ENCODE data around the gene C16orf54. TPM values are rescaled to one million over a fixed set of nuclear protein-coding genes. Genes with fewer than 3 reads are reported as not detected.
"Not testable (repeated sequence)": the region's sequence is repeated elsewhere in the genome, so short reads cannot be mapped to it uniquely, and the experiment has no call there.

The C16orf54 gene
- total and polyA plus RNA-seq, 9 of the 15 experiments (the other 6 are each of a cell fraction or from before 2014, with no cell fraction given): 0.09 TPM; not detected in 8

DNA sequence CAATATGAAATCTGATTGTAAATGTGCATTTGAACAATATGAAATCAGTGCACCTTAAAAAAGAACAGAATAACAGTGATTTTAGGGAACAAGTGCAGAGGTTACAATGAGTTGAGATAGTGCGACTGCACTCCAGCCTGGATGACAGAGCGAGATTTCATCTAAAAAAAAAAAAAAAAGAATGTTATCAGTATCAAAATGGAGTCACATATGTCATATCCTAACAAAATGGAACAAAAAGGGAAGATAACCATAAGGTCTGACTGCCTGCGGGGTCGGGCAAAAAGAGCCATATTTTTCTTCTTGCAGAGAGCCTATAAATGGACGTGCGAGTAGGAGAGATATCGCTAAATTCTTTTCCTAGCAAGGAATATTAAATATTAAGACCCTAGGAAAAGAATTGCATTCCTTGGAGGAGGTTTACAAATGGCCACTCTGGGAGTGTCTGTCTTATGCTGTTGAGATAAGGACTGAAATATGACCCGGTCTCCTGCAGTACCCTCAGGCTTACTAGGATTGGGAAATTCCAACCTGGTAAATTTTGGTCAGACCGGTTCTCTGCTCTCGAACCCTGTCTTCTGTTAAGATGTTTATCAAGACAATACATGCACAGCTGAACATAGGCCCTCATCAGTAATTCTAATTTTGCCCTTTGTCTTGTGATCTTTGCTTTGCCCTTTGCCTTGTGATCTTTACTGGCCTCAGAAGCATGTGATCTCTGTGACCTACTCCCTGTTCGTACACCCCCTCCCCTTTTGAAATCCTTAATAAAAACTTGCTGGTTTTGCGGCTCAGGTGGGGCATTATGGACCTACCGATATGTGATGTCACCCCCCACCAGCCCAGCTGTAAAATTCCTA, 37.5 kb upstream of the C16orf54 start (continued):
- 0 out of 2 replicates have a peak, but pooled peaks have one; percentile 59 for TF ChIP-seq TSC22D4 (tag; IDR thresholded peaks at IDR 0.05)
- TF ChIP-seq, protein P1, sequence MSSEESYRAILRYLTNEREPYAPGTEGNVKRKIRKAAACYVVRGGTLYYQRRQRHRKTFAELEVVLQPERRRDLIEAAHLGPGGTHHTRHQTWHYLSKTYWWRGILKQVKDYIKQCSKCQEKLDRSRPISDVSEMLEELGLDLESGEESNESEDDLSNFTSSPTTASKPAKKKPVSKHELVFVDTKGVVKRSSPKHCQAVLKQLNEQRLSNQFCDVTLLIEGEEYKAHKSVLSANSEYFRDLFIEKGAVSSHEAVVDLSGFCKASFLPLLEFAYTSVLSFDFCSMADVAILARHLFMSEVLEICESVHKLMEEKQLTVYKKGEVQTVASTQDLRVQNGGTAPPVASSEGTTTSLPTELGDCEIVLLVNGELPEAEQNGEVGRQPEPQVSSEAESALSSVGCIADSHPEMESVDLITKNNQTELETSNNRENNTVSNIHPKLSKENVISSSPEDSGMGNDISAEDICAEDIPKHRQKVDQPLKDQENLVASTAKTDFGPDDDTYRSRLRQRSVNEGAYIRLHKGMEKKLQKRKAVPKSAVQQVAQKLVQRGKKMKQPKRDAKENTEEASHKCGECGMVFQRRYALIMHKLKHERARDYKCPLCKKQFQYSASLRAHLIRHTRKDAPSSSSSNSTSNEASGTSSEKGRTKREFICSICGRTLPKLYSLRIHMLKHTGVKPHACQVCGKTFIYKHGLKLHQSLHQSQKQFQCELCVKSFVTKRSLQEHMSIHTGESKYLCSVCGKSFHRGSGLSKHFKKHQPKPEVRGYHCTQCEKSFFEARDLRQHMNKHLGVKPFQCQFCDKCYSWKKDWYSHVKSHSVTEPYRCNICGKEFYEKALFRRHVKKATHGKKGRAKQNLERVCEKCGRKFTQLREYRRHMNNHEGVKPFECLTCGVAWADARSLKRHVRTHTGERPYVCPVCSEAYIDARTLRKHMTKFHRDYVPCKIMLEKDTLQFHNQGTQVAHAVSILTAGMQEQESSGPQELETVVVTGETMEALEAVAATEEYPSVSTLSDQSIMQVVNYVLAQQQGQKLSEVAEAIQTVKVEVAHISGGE (CRISPR knock-in tag; IDR thresholded peaks at IDR 0.05): peak in 1 of 3 experiments; percentile 83; a peak in 2 of 6 replicates
- peak; percentile 47; the same call in 1 of the 2 replicates for TF ChIP-seq ZNF384 (IDR thresholded peaks at IDR 0.05; ENCODE audit: low read depth, low read length)
- TF ChIP-seq ATF1 (CRISPR knock-in tag; IDR thresholded peaks at IDR 0.05): not testable (repeated sequence)
- peak; percentile 81 for TF ChIP-seq ATF1 (tag; IDR thresholded peaks at IDR 0.05)
- TF ChIP-seq ETS2 (tag; IDR thresholded peaks at IDR 0.05; ENCODE audit: borderline replicate concordance, poor library complexity, severe bottlenecking): peak; percentile 36
- TF ChIP-seq CXXC5 (CRISPR knock-in tag; IDR thresholded peaks at IDR 0.05): peak; percentile 70
- TF ChIP-seq PTRF (tag; IDR thresholded peaks at IDR 0.05): peak; percentile 97
- TF ChIP-seq OTX1 (CRISPR knock-in tag; IDR thresholded peaks at IDR 0.05): peak; percentile 93; the same call in 1 of the 2 replicates
- TF ChIP-seq CEBPB (tag; IDR thresholded peaks at IDR 0.05): peak; percentile 77
- peak; percentile 86; the same call in 1 of the 2 replicates for TF ChIP-seq PHF21A (IDR thresholded peaks at IDR 0.05; ENCODE audit: borderline replicate concordance, low read depth)
